ENCODE results near the gene MAGIX.

The MAGIX gene

DNA sequence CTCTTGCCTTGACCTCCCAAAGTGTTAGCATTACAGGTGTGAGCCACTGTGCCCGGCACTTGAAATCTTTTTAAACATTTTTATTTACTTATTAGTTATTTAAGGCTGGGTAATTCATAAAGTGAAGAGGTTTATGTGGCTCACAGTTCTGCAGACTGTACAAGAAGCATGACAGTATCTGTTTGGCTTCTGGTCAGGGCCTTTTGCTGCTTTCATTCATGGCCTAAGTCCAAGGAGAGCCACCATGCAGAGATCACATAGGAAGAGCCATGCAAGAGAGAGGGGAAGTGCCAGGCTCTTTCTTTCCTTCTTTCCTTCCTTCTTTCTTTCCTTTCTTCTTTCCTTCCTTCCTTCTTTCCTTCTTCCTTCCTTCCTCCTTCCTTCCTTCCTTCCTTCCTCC lies 28.8 kb upstream of the MAGIX start:
- TF ChIP-seq, protein P1, sequence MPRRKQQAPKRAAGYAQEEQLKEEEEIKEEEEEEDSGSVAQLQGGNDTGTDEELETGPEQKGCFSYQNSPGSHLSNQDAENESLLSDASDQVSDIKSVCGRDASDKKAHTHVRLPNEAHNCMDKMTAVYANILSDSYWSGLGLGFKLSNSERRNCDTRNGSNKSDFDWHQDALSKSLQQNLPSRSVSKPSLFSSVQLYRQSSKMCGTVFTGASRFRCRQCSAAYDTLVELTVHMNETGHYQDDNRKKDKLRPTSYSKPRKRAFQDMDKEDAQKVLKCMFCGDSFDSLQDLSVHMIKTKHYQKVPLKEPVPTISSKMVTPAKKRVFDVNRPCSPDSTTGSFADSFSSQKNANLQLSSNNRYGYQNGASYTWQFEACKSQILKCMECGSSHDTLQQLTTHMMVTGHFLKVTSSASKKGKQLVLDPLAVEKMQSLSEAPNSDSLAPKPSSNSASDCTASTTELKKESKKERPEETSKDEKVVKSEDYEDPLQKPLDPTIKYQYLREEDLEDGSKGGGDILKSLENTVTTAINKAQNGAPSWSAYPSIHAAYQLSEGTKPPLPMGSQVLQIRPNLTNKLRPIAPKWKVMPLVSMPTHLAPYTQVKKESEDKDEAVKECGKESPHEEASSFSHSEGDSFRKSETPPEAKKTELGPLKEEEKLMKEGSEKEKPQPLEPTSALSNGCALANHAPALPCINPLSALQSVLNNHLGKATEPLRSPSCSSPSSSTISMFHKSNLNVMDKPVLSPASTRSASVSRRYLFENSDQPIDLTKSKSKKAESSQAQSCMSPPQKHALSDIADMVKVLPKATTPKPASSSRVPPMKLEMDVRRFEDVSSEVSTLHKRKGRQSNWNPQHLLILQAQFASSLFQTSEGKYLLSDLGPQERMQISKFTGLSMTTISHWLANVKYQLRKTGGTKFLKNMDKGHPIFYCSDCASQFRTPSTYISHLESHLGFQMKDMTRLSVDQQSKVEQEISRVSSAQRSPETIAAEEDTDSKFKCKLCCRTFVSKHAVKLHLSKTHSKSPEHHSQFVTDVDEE (CRISPR knock-in tag; IDR thresholded peaks at IDR 0.05) = no peak
- no peak for TF ChIP-seq ZFP3 (CRISPR knock-in tag; IDR thresholded peaks at IDR 0.05)
- no peak for TF ChIP-seq ZNF8 (CRISPR knock-in tag; IDR thresholded peaks at IDR 0.05)
- TF ChIP-seq, protein P2, sequence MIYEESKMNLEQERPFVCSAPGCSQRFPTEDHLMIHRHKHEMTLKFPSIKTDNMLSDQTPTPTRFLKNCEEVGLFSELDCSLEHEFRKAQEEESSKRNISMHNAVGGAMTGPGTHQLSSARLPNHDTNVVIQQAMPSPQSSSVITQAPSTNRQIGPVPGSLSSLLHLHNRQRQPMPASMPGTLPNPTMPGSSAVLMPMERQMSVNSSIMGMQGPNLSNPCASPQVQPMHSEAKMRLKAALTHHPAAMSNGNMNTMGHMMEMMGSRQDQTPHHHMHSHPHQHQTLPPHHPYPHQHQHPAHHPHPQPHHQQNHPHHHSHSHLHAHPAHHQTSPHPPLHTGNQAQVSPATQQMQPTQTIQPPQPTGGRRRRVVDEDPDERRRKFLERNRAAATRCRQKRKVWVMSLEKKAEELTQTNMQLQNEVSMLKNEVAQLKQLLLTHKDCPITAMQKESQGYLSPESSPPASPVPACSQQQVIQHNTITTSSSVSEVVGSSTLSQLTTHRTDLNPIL (CRISPR knock-in tag; IDR thresholded peaks at IDR 0.05; ENCODE audit: low read depth) = no peak
- no peak for ATAC-seq

DNA sequence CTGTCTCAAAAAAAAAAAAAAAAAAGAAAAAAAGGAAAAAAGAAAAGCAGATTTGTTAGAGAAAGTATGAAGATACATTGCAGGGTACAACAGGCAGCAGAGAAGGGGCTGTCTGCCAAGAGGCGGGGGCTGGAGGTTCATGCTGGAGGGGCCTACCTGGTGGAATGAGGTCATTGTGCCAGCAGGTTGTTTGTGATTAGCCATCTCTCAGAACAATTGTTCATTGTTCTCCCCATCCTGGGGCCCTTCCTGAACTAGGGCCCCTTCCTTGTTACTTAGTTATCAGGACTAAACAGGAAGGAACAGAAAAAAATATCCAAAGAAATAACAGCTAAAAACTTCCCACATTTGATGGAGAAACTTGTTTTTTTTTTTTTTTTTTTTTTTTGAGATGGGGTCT lies 25.1 kb upstream of the MAGIX start:
- no peak for ATAC-seq
- no peak for TF ChIP-seq ZC3H10 (CRISPR knock-in tag; IDR thresholded peaks at IDR 0.05)
- TF ChIP-seq, protein P3, sequence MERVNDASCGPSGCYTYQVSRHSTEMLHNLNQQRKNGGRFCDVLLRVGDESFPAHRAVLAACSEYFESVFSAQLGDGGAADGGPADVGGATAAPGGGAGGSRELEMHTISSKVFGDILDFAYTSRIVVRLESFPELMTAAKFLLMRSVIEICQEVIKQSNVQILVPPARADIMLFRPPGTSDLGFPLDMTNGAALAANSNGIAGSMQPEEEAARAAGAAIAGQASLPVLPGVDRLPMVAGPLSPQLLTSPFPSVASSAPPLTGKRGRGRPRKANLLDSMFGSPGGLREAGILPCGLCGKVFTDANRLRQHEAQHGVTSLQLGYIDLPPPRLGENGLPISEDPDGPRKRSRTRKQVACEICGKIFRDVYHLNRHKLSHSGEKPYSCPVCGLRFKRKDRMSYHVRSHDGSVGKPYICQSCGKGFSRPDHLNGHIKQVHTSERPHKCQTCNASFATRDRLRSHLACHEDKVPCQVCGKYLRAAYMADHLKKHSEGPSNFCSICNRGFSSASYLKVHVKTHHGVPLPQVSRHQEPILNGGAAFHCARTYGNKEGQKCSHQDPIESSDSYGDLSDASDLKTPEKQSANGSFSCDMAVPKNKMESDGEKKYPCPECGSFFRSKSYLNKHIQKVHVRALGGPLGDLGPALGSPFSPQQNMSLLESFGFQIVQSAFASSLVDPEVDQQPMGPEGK (CRISPR knock-in tag; IDR thresholded peaks at IDR 0.05; ENCODE audit: borderline replicate concordance) = no peak
- TF ChIP-seq, protein P4, sequence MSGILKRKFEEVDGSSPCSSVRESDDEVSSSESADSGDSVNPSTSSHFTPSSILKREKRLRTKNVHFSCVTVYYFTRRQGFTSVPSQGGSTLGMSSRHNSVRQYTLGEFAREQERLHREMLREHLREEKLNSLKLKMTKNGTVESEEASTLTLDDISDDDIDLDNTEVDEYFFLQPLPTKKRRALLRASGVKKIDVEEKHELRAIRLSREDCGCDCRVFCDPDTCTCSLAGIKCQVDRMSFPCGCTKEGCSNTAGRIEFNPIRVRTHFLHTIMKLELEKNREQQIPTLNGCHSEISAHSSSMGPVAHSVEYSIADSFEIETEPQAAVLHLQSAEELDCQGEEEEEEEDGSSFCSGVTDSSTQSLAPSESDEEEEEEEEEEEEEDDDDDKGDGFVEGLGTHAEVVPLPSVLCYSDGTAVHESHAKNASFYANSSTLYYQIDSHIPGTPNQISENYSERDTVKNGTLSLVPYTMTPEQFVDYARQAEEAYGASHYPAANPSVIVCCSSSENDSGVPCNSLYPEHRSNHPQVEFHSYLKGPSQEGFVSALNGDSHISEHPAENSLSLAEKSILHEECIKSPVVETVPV (CRISPR knock-in tag; IDR thresholded peaks at IDR 0.05) = no peak
- no peak for TF ChIP-seq ZNF70 (CRISPR knock-in tag; IDR thresholded peaks at IDR 0.05)
- TF ChIP-seq ZNF8 (CRISPR knock-in tag; IDR thresholded peaks at IDR 0.05) = no peak
- no peak for TF ChIP-seq RARB (CRISPR knock-in tag; IDR thresholded peaks at IDR 0.05)
- TF ChIP-seq, protein P1 (CRISPR knock-in tag; IDR thresholded peaks at IDR 0.05) = no peak
- TF ChIP-seq ARNTL (CRISPR knock-in tag; IDR thresholded peaks at IDR 0.05; ENCODE audit: borderline replicate concordance, low read depth) = no peak
- no peak for TF ChIP-seq PPARA (CRISPR knock-in tag; IDR thresholded peaks at IDR 0.05; ENCODE audit: borderline replicate concordance)

DNA sequence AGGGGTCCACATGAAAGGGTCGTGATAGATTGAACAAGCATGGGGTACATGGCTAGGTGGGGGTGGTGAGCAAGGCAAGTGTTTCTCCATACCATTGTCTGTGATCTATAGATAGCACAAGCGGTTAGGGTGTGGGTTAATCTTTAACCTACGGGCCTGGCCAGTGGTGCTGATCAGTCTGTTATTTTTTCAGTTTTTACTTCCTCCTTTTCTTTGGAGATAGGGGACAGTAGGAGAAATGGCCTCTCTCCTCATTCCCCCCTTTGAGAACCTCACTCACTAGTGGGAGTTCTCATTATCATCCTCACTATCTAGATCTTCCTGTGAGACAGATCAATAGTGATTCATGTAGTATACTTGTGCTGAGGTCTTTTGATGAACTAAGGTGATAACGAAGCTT lies 22.8 kb upstream of the MAGIX start:
- no peak for ATAC-seq
- no peak for TF ChIP-seq ZFP3 (CRISPR knock-in tag; IDR thresholded peaks at IDR 0.05)
- TF ChIP-seq, protein P5, sequence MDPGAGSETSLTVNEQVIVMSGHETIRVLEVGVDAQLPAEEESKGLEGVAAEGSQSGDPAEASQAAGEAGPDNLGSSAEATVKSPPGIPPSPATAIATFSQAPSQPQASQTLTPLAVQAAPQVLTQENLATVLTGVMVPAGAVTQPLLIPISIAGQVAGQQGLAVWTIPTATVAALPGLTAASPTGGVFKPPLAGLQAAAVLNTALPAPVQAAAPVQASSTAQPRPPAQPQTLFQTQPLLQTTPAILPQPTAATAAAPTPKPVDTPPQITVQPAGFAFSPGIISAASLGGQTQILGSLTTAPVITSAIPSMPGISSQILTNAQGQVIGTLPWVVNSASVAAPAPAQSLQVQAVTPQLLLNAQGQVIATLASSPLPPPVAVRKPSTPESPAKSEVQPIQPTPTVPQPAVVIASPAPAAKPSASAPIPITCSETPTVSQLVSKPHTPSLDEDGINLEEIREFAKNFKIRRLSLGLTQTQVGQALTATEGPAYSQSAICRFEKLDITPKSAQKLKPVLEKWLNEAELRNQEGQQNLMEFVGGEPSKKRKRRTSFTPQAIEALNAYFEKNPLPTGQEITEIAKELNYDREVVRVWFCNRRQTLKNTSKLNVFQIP (CRISPR knock-in tag; IDR thresholded peaks at IDR 0.05; ENCODE audit: borderline replicate concordance, low read depth) = no peak
- no peak for TF ChIP-seq BACH2 (CRISPR knock-in tag; IDR thresholded peaks at IDR 0.05; ENCODE audit: borderline replicate concordance)
- TF ChIP-seq OSR1 (CRISPR knock-in tag; IDR thresholded peaks at IDR 0.05) = no peak
- TF ChIP-seq, protein P2 (CRISPR knock-in tag; IDR thresholded peaks at IDR 0.05; ENCODE audit: low read depth) = no peak
- no peak for TF ChIP-seq ZNF8 (CRISPR knock-in tag; IDR thresholded peaks at IDR 0.05)
- TF ChIP-seq ISL1 (CRISPR knock-in tag; IDR thresholded peaks at IDR 0.05) = no peak
- TF ChIP-seq ZNF70 (CRISPR knock-in tag; IDR thresholded peaks at IDR 0.05) = no peak
- TF ChIP-seq ZFP30 (CRISPR knock-in tag; IDR thresholded peaks at IDR 0.05) = no peak
- TF ChIP-seq, protein P3 (CRISPR knock-in tag; IDR thresholded peaks at IDR 0.05; ENCODE audit: borderline replicate concordance) = no peak
- TF ChIP-seq, protein P4 (CRISPR knock-in tag; IDR thresholded peaks at IDR 0.05) = no peak
